ENCODE data around the gene SYDE1.

Gene SYDE1

DNA sequence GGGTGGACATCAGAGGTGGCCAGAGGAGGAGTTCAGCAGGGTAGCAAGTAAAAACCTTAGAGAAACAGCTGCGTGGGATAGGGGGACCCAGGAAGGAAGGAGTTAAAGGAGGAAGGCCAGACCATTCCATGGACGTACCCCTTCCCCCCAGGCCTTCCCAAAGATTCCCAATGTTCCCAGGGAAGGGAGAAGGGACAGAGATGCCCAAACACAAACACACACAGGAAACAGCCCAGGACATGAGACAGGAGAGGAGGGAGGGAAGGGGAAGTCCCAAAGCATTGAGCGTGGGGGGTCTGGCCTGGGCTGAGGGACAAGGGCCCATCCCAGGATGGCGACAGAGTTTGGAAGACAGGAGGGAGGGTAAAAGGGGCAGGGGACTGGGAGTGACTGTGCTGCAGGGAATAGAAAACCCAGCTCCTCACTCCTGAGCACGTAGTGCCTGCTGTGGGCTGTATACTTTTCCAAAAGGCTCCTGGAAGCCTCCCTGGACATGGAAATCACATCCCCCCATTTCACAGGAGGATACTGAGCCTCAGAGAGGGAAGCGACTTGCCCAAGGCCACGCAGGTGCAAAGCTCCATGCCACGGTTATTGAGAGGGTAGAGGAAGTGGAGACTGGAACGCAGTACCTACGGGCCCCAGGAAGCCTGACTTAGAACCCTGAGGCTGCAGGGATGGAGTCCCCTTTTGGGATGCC lies 1.1 kb downstream of the SYDE1 start:
- Histone ChIP-seq H3K4me1 (ENCODE audit: control insufficient read depth, insufficient read depth, low read length, poor library complexity, severe bottlenecking) (peaks cover 7% of the 10 kb centered on the region), H3K36me3 (ENCODE audit: control insufficient read depth, insufficient read depth, low read length) (peaks cover 46% of the 10 kb centered on the region), H3K4me3 (ENCODE audit: extremely low read depth, insufficient read depth, low read length, poor library complexity, severe bottlenecking) (peak overlapping the region; percentile 97), H3K9me3 (ENCODE audit: control insufficient read depth, low read length) (peaks cover 4% of the 10 kb centered on the region), H3K27ac (ENCODE audit: low read depth, low read length, severe bottlenecking) (peak overlapping the region; percentile 94)
- 45 to 68% methylated on average over 7 to 8 of the region's 10 CpGs for WGBS, 2 experiments (ENCODE audit: insufficient coverage in 2 of 2)

- Histone ChIP-seq H3K9me3 (ENCODE audit: control insufficient read depth, low read length) (no peaks in the 10 kb centered on the region), H3K27ac (ENCODE audit: low read depth, low read length, severe bottlenecking) (no peak overlapping the region), H3K4me3 (ENCODE audit: extremely low read depth, insufficient read depth, low read length, poor library complexity, severe bottlenecking) (peak overlapping the region; percentile 97), H3K36me3 (ENCODE audit: control insufficient read depth, insufficient read depth, low read length) (peaks cover 54% of the 10 kb centered on the region), H3K4me1 (ENCODE audit: control insufficient read depth, insufficient read depth, low read length, poor library complexity, severe bottlenecking) (peaks cover 7% of the 10 kb centered on the region)
- 97% methylated on average over 14 to 19 of the region's 21 CpGs for WGBS, 2 experiments (ENCODE audit: insufficient coverage in 2 of 2)
Observed at GRCh38 chr19:15108845-15109767, 1.9 kb downstream of the SYDE1 start.

GRCh38 chr19:15109768-15110417 lies 2.7 kb downstream of the SYDE1 start:
- Histone ChIP-seq H3K4me1 (ENCODE audit: control insufficient read depth, insufficient read depth, low read length, poor library complexity, severe bottlenecking) (peaks cover 7% of the 10 kb centered on the region), H3K4me3 (ENCODE audit: extremely low read depth, insufficient read depth, low read length, poor library complexity, severe bottlenecking) (no peak overlapping the region), H3K36me3 (ENCODE audit: control insufficient read depth, insufficient read depth, low read length) (peaks cover 62% of the 10 kb centered on the region), H3K27ac (ENCODE audit: low read depth, low read length, severe bottlenecking) (no peak overlapping the region), H3K9me3 (ENCODE audit: control insufficient read depth, low read length) (no peaks in the 10 kb centered on the region)
- WGBS, 2 experiments (ENCODE audit: insufficient coverage in 2 of 2) = 94 to 98% methylated on average over 45 to 46 of the region's 49 CpGs

DNA sequence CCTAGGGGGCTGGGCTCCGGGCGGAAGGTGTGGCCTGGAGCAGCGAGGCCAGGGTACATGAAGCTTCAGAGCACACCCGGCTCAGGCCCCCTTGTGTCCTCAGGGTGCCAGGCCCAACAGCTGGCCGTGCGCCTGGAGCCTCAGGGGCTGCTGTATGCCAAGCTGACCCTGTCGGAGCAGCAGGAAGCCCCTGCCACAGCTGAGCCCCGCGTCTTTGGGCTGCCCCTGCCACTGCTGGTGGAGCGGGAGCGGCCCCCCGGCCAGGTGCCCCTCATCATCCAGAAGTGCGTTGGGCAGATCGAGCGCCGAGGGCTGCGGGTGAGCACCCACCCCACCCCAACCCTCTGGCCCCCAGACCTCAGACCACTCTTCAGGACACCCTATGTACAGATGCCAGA lies 3.2 kb downstream of the SYDE1 start:
- Histone ChIP-seq H3K4me1 (ENCODE audit: control insufficient read depth, insufficient read depth, low read length, poor library complexity, severe bottlenecking) (peaks cover 7% of the 10 kb centered on the region), H3K4me3 (ENCODE audit: extremely low read depth, insufficient read depth, low read length, poor library complexity, severe bottlenecking) (no peak overlapping the region), H3K9me3 (ENCODE audit: control insufficient read depth, low read length) (no peaks in the 10 kb centered on the region), H3K36me3 (ENCODE audit: control insufficient read depth, insufficient read depth, low read length) (peaks cover 67% of the 10 kb centered on the region), H3K27ac (ENCODE audit: low read depth, low read length, severe bottlenecking) (no peak overlapping the region)
- 97% methylated on average over 9 to 11 of the region's 17 CpGs for WGBS, 2 experiments (ENCODE audit: insufficient coverage in 2 of 2)

GRCh38 chr19:15111758-15112157 lies 4.6 kb downstream of the SYDE1 start:
- WGBS, 2 experiments (ENCODE audit: insufficient coverage in 2 of 2) = 100% methylated on average over 1 of the region's 1 CpG
- H3K9me3 ChIP-seq (ENCODE audit: control insufficient read depth, low read length) = no peaks in the 10 kb centered on the region
- H3K36me3 ChIP-seq (ENCODE audit: control insufficient read depth, insufficient read depth, low read length) = peaks cover 81% of the 10 kb centered on the region
- H3K4me1 ChIP-seq (ENCODE audit: control insufficient read depth, insufficient read depth, low read length, poor library complexity, severe bottlenecking) = peaks cover 7% of the 10 kb centered on the region
- H3K27ac ChIP-seq (ENCODE audit: low read depth, low read length, severe bottlenecking) = no peak overlapping the region
- no peak overlapping the region for H3K4me3 ChIP-seq (ENCODE audit: extremely low read depth, insufficient read depth, low read length, poor library complexity, severe bottlenecking)

- peaks cover 87% of the 10 kb centered on the region for H3K36me3 ChIP-seq (ENCODE audit: control insufficient read depth, insufficient read depth, low read length)
Observed at GRCh38 chr19:15112385-15112784, 5.2 kb downstream of the SYDE1 start.

GRCh38 chr19:15113245-15114152 lies 6.3 kb downstream of the SYDE1 start:
- H3K4me3 ChIP-seq (ENCODE audit: extremely low read depth, insufficient read depth, low read length, poor library complexity, severe bottlenecking) = no peak overlapping the region
- H3K36me3 ChIP-seq (ENCODE audit: control insufficient read depth, insufficient read depth, low read length) = peaks cover 98% of the 10 kb centered on the region
- no peaks in the 10 kb centered on the region for H3K9me3 ChIP-seq (ENCODE audit: control insufficient read depth, low read length)
- WGBS, 2 experiments (ENCODE audit: insufficient coverage in 2 of 2) = 95 to 97% methylated on average over 55 to 58 of the region's 58 CpGs
- H3K27ac ChIP-seq (ENCODE audit: low read depth, low read length, severe bottlenecking) = peak overlapping the region; percentile 36
- peaks cover 6% of the 10 kb centered on the region for H3K4me1 ChIP-seq (ENCODE audit: control insufficient read depth, insufficient read depth, low read length, poor library complexity, severe bottlenecking)

More at GRCh38 chr19:15112385-15112784, 5.2 kb downstream of the SYDE1 start:
- Histone ChIP-seq H3K4me1 (ENCODE audit: control insufficient read depth, insufficient read depth, low read length, poor library complexity, severe bottlenecking) (peaks cover 7% of the 10 kb centered on the region), H3K27ac (ENCODE audit: low read depth, low read length, severe bottlenecking) (no peak overlapping the region), H3K4me3 (ENCODE audit: extremely low read depth, insufficient read depth, low read length, poor library complexity, severe bottlenecking) (no peak overlapping the region), H3K9me3 (ENCODE audit: control insufficient read depth, low read length) (no peaks in the 10 kb centered on the region)
- WGBS, 2 experiments (ENCODE audit: insufficient coverage in 2 of 2) = 95 to 96% methylated on average over 10 to 11 of the region's 11 CpGs

GRCh38 chr19:15114153-15114540 lies 6.9 kb downstream of the SYDE1 start:
- peaks cover 99% of the 10 kb centered on the region for H3K36me3 ChIP-seq (ENCODE audit: control insufficient read depth, insufficient read depth, low read length)
- H3K27ac ChIP-seq (ENCODE audit: low read depth, low read length, severe bottlenecking) = peak overlapping the region; percentile 36
- WGBS, 2 experiments (ENCODE audit: insufficient coverage in 2 of 2) = 84 to 99% methylated on average over 5 to 6 of the region's 7 CpGs
- no peaks in the 10 kb centered on the region for H3K9me3 ChIP-seq (ENCODE audit: control insufficient read depth, low read length)
- H3K4me3 ChIP-seq (ENCODE audit: extremely low read depth, insufficient read depth, low read length, poor library complexity, severe bottlenecking) = no peak overlapping the region
- no peaks in the 10 kb centered on the region for H3K4me1 ChIP-seq (ENCODE audit: control insufficient read depth, insufficient read depth, low read length, poor library complexity, severe bottlenecking)

DNA sequence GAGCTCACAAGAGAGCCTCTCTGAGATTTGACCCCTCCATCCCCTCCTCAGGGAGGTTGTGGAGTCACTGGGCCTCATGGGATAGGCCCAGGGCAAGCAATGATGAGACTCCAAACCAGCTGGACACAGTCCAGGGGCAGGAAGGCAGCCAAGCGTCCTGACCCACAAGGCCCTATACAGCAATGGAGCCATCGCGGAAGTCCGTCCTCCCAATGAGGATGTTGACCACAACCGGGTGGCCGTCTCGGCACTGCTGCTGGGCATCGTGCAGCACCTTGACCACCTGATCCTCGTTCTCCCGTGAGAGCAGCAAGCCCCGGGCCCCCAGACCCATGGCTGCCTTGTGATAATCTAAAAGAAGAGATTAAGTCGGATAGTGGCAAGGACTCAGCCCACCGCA lies 7.9 kb downstream of the SYDE1 start:
- H3K27ac ChIP-seq (ENCODE audit: low read depth, low read length, severe bottlenecking) = peak overlapping the region; percentile 41
- peaks cover 100% of the 10 kb centered on the region for H3K36me3 ChIP-seq (ENCODE audit: control insufficient read depth, insufficient read depth, low read length)
- no peaks in the 10 kb centered on the region for H3K9me3 ChIP-seq (ENCODE audit: control insufficient read depth, low read length)
- no peaks in the 10 kb centered on the region for H3K4me1 ChIP-seq (ENCODE audit: control insufficient read depth, insufficient read depth, low read length, poor library complexity, severe bottlenecking)
- 95 to 97% methylated on average over 12 to 13 of the region's 13 CpGs for WGBS, 2 experiments (ENCODE audit: insufficient coverage in 2 of 2)
- no peak overlapping the region for H3K4me3 ChIP-seq (ENCODE audit: extremely low read depth, insufficient read depth, low read length, poor library complexity, severe bottlenecking)

All from mesodermal cell (in vitro differentiated cells).